Mesenteric fat pad (tissue), 1 donor: ENCODE data around the gene ZNF490. TPM values are rescaled to one million over a fixed set of nuclear protein-coding genes. Genes with fewer than 3 reads are reported as not detected.
A peak's percentile ranks its signal among the peaks of the same experiment; 100 is the strongest.
"Not testable (repeated sequence)": the region's sequence is repeated elsewhere in the genome, so short reads cannot be mapped to it uniquely, and the experiment has no call there.

Experiments used
- DNase-seq: peaks from one replicate; pipeline ENCODE4 v3.0.0-alpha.2; 2020; ENCODE audit warnings: low spot score
- long read RNA-seq: library from polyadenylated mRNA; unstranded; transcript quantifications from one replicate; pipeline ENCODE4 v2.0.0, GENCODE V29; 2020
- total RNA-seq: library from RNA; stranded (reverse); fragmentation: NEBNext Ultra II Directional; extraction: Animal tissue kit (Norgen Biotek cat#: 25700); gene quantifications from one replicate; pipeline ENCODE4 v1.2.1, GENCODE V29; 2021
- donor health status: DM: yes; HTN: yes; CAD: no.

ZNF490 gene
- 4.6 TPM for total RNA-seq
- long read RNA-seq, partial matches to known transcripts, result 0 of 1 reads
- long read RNA-seq, other reads (novel, unspliced or antisense), result 1 of 1 reads

DNA sequence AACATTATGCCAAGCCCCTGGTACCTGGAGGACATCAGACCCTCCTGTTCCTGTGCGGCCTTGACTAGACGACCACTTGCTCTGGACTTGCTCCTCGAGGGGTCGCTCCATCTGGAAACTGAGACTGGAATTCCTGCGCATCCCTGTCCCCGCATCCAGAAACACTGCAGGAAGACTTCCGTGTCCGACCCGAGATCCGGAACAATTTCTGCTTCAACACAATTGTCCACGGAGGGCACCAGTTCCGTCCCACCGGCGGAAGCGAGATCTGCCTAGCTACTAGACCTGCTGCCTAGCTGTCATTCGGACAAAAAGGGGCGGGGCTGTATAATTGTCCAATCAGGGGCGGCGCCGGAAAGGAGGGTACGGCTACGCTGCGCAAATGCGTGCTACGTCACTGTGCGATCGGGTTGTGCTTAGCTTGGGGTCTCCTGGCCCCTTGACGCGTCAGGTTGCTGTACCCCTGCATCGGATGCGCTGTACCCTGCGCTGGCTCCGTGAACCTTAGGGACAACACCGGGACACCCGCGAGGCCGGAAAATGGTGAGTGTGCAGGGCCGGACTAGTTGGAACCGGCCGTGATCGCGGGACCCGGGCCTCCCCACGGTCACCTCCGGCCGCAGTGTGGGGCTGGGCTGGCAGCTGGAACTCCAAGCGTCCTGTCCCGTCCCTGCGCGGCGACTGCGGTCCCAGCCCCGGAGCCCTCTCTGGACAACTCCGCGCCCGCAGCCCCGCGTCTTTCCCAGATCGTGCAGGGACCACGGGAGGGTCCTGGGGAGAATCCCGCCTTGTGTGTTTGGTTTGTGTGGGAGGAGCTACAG lies at the start of gene ZNF490, which contains the start of gene ZNF791:
Gene ZNF490 (minus strand): TSS at position 274 of the 821 bp plus-strand sequence. CDS start 133 bp downstream, at position 141.
Gene ZNF791 (plus strand): TSS at position 381 of the 821 bp plus-strand sequence. CDS start 160 bp downstream, at position 541.
- DNase-seq, result peak; percentile 98

DNA sequence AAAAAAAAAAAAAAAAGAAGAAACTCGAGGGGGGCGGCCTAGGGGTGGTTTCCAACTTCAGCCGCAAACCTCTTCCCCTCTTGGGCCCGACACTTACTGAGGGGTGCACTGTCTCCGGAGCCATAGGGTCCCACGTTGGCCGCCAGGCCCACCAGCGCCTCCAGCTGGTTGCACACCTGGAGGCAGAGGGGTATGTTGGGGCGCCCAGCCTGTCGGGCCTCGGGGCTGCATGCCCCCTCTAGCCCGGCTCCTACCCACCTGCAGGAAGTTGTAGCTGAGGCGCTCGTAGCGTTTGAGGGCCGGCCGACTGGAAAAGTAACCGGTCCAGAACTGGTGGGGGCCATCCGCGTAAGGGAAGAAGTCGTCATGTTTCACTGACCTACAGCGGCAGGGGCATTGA lies 47.4 kb upstream of the ZNF490 start:
- no peak for DNase-seq

DNA sequence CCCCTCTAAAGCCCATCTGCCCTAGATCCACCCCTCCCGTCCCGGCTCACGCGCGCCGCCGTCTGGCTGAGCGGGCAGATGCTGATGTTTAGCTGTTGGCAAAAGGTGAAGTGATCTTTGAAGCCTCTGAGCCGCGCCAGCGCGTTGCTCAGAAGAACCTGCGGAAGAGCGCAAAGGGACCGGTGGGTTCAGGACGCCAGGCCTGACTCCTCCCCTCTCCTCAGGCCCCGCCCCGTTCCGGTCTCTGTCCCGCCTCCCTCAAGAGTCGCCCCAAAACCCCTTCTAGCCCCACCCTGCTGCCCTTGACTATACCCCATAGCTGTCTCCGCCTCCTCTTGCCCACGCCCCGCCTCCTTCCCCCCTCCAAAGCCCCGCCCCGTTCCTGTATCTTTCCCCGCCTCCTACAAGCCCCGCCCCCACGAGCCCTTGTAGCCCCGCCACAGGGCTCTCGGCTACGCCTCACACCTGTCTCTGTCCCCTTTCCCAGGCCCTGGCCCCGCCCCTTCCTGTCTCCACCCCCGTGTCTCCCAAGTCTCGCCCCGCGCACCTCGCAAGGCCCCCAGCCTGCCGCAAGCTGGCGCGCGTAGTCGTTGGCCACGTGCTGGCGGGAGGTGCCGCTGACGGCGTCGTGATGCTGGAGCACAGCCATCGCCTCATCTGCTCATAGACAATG lies 46.4 kb upstream of the ZNF490 start:
- DNase-seq, result no peak

DNA sequence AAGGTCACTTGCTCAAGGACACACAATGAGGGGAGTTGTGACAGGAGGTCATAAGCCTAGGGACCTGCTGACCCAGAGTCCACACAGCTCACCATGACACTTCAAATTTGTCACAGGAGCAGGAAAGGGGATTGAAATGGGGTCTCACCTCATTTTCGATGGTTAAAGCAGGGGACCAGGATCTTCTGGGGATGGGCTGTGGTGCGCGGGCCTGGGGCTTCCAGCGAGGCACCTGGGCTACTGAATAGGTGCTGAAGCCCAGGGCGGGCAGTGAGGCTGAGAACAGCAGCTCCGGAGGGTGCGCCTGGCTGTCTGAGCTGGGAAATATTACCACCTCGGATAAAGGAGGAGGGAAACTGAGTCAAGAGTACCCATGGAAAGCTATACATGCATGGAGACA lies 44.9 kb upstream of the ZNF490 start:
- no peak for DNase-seq

DNA sequence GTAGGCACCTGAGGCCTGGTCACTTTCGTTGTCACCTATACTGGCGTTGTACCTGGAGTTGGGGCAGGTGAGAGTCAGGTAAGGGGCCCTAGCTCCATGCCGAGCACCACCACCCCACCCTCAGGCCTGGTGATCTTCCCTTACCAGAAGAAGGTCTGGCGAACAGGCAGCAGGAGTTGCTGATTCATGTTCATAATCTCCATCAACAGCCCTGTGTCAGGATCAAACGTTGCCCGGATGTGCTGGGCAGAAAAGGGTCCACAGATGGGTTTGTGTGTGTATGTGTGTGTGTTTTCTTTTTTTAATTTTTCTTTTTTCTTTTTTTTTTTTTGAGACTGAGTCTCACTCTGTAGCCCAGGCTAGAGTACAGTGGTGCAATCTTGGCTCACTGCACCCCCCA lies 41.6 kb upstream of the ZNF490 start:
- DNase-seq, result no peak

DNA sequence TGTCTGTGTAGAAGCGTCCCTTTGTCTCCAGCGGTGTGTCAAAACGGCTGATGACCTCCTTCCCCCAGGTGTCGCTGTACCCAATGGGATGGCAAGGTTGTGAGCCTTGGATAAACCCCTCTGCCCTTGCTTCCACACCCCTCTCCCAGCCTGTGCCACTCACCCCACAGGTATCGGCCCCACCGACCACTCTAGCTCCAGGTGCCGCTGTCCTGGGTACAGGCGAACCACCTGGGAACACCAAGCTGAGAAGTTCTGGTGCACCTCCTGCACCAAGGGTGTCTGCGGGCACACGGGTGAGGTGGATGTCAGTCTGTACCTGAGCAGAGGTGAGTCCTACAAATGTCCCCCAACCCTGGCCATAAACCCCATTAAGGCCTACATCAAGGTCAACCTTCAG lies 39.3 kb upstream of the ZNF490 start:
- no peak for DNase-seq

DNA sequence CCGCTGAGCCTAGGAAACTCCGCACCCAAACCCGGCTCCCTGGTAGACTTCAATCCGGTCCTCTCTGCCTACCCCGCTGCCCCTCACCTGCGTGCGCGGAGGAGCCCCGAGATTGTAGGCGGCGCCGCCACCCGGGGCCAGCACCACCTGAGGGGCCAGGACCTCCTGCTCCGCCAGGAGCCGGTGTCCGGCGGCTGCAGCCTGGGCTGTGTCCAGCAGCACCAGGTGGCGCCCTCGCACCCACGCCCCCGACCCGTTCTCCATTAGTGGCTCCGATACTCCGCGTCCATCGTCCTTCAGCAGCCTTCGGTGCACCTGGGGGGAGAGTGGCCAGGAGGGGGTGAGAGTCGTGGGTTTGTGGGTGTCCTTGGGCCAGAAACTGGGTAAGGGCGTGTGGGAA lies 37.5 kb upstream of the ZNF490 start:
- no peak for DNase-seq

DNA sequence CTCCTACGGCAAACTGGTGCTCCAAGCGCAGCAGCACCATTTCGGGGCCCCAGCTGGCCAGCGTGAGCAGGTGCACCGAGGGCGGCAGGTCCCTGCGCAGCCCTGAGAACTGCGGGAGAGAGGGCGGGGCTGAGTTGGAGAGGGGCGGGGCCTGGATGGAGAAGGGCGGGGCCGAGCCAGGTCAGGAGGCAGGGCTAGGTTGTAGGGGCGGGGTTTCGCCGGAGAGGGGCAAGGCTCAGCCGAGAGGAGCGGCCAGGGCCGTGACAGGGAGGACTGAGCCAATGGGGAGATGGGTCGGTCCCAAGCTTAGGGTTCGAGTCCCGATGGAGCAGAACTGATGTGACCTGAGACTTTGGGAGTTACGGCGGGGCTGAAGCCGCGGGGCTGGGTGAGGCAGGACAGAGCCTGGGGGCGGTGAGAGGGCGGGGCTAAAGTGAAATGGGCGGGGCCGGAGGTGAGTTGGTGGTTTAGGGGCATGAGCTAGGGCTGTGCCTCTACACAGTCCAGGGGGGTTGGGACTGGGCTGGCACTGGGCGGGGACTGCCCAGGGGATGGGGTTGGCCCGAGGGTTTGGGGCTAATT lies 37.0 kb upstream of the ZNF490 start:
- no peak for DNase-seq

DNA sequence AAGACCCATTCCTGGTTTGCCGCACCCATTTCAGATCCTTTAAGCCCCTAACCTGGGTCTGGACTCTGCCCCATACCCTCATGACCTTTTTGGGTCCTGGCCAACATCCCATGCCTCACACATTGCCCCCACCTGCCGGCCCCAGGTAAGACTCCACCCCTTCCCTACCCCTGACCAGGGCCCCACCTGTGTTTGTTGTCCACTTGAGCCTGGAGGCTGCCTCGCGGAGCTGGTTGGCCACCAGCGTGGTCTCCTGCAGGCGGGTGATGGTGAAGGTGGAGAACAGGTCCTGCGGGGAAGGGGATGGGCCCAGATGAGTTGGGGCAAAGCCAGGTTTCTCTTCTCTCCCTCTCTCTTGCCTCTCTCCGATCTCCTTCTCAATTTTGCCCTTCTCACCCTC lies 36.4 kb upstream of the ZNF490 start:
- DNase-seq, result no peak

DNA sequence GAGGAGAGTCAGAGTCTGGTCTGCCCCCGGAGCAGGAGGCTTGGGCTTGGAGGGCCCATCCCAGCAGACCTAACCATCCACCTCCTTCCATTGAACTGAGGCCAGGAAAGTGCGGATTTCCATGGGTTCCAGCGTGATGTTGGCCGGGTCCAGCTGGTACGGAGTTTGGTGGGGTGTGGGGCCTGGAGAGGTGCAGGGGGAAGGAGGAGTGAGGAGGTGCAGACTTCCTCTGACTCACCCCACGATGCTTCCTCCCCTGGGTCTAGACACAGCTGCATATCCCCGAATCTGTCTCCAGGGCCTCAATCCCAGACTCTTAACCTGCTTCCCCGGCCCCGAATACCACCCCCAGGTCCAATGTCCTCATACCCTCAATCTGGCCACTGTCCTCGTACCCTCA lies 35.9 kb upstream of the ZNF490 start:
- no peak for DNase-seq

DNA sequence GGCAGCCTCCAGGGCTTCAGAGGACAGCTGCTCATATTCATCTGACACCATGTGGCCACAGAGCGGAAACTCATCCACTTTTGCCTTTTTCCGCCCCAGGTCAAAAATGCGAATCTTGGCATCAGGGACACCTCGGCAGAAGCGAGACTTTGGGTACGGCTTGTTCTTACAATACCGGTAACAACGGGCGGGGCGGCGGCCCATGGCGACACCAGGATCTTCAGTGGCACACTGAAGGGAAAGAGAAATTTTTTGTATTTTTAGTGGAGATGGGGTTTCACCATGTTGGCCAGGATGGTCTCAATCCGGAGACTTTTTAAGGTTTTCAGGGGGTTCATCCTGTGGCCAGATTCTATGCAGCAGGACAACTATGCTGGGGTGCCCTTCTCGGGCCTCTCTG lies 33.1 kb upstream of the ZNF490 start:
- DNase-seq, result not testable (repeated sequence)

DNA sequence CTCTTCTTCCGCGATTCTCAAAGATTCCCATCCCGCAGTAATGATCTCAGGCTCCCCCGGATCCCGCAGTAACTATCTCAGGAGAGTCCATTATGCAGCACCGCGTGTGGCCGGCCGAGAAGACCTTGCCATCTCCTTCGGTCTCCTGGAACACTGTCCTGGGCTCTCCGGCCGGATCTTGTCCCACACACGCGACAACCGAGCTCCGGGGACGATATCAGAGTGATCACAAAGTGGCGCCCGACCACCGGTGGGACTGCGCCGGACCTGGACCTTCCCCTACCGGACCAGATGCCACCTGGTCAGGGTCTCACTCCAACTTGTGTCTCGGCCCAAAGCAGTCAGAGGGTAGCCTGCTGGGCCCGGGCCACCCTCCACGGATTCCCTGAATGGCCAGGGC lies 31.9 kb upstream of the ZNF490 start:
- DNase-seq, result no peak

DNA sequence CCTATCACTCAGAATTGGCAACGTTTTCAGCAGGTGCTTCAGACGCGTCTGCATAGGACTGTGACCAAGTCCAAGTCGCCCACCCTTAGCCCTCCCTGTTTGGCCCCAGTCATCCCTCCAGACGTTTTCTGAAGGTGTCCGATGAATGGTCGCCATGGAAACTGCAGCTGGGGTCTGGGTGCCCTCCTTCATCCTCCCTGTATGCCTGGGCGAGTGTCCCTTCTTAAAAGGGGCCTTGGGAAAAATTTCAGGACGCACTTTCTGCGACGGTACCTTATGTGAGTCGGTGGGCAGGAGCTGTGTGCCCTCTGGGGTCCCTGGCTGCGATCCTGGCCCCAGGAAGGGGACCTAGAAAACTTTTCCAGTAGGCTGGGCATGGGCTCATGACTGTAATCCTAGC lies 30.8 kb upstream of the ZNF490 start:
- no peak for DNase-seq

DNA sequence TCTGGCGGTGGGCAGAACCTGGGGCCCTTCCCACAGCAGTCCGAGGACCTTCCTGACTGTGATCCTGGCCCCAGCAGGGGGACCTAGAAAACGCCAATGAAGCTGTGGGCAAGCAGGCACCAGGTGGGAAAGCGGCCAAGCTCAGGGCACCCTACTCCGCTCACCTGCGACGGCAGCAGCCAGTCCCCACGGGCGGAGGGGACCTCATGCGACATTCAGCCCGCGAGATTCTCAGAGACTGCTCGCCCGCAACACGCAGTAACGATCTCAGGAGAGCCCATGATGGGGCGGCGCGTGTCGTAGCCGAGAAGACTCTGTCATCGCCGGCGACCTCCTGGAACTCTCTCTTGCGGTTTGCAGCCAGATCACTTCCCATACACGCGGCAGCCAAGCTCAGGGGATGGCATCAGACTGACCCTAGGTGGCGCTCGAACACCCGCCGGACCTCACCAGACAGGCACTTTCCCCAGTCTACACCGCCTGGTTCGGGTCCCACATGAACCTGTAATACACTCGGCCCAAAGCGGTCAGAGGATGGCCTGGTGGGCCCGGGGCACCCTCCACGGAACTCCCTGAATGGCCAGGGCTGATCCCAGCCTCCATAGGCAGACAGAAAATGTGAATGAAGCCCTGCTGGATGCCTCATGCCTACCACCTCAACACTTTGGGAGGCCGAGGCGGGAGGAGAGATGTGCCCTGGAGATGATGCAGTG lies 29.4 kb upstream of the ZNF490 start:
- peak; percentile 92 for DNase-seq

DNA sequence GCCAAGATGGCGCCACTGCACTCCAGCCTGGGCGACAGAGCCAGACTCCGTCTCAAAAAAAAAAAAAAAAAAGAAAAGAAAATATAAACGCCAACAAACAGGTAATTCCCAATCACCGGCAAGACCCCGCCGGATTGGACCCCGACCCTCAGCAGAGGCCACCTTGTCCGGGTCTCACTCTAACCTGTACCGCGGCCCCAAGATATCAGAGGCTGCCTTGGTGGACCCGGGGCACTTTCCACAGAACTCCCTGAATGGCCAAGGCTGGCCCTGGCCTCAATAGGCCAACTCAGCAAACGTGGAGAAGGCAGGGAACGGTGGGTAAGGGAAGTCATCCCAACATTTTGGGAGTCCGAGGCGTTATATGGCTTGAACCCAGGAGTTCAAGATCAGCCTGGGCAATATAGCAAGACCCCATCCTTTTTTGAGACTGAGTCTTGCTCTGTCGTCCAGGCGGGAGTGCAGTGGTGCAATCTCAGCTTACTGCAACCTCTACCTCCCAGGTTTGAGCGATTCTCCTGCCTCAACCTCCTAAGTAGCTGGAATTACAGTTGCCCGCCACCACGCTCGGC lies 28.1 kb upstream of the ZNF490 start:
- no peak for DNase-seq

DNA sequence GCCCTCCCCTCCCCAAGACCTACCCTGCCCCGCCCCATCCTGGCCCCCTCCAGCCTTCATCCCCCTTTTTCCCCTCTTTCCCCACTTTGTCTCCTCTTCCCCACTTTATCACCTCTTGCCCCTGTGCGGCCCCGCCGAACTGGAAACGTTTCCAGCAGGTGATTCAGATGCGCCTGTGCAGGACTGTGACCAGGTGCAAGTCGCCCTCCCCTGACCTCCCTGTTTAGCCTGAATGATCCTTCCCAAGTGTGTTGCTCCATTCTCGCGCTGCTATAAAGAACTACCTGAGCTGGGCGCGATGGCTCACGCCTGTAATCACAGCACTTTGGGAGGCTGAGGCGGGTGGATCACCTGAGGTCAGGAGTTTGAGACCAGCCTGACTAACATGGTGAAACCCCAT lies 26.0 kb upstream of the ZNF490 start:
- no peak for DNase-seq

DNA sequence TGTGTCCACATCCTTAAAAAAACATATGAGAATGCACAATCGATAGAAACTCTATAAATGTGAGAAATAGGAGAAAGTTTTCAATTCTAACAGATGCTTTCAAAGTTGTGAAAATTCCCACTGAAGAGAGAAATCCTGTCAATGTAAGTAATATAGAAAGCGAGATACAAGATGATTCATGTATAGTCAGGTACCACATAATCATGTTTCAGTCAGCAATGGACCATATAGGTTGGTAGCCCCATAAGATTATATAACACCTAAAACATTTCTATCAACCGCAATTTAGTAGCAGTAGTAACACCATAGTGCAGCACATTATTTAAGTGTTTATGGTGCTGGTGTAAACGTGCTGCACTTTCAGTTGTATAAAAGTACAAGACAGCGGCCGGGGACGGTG lies 18.6 kb upstream of the ZNF490 start:
- DNase-seq, result no peak

DNA sequence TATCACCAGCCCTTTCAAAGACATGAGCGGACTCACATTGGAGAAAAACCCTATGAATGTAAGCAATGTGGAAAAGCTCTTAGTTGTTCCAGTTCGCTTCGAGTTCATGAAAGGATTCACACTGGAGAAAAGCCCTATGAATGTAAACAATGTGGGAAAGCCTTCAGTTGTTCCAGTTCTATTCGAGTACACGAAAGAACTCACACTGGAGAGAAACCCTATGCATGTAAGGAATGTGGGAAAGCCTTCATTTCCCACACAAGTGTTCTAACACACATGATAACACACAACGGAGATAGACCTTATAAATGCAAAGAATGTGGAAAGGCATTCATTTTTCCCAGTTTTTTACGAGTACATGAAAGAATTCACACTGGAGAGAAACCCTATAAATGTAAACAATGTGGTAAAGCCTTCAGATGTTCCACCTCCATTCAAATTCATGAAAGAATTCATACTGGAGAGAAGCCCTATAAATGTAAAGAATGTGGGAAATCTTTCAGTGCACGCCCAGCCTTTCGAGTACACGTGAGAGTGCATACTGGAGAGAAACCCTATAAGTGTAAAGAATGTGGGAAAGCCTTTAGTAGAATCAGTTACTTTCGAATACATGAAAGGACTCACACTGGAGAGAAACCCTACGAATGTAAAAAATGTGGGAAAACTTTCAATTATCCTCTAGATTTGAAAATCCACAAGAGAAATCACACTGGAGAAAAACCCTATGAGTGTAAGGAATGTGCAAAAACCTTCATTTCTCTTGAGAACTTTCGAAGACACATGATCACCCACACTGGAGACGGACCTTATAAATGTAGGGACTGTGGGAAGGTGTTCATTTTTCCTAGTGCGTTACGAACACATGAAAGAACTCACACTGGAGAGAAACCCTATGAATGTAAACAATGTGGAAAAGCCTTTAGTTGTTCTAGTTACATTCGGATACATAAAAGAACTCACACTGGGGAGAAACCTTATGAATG lies 17.7 kb upstream of the ZNF490 start:
- no peak for DNase-seq

DNA sequence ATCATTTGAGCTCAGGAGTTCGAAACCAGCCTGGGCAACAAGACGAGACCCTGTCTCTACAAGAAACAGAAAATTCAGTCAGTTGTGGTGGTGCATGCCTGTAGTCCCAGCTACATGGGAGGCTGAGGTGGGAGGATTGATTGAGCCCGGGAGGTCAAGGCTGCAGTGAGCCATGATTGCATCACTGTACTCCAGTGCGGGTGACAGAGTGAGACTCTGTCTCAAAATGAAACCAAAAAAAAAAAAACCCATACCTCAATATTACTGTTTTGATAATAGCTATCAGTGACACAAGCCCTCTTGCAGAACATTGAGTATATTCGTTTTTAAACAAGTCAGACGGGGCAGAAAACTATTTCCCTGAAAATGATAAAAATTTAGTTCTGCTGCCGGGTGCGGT lies 16.3 kb upstream of the ZNF490 start:
- DNase-seq, result no peak
